ENCODE measurements around the gene IKZF2. TPM values are rescaled to one million over a fixed set of nuclear protein-coding genes. Genes with fewer than 3 reads are reported as not detected.

IKZF2 gene
- total and polyA plus RNA-seq, 2 of the 4 experiments (the other 2 are of a cell fraction), result 2.1 to 25.5 TPM

DNA sequence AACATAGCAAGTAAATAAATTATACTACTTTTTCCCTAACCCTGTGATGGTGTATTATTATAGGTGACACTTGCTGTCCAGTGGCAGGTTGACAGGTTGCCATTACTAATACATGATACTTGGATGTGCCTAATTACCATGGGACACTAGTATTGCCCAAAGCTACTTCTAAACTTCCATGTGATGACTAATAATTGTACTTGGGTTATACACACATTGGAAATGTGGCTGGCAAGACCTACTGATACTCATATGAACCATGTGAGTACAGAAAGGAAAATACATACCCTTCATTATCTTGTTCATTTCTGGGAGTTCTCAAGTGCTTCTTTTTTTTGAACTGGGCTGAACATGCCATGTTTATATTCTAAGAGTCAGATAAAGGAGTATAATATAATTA, 156.4 kb downstream of the IKZF2 start:
- DNase-seq (peak; percentile 40), ATAC-seq (ENCODE audit: low read depth) (no peak)
- intact Hi-C loops (cut with micrococcal nuclease) (no loop called here), dilution Hi-C loops (cut with HindIII; ENCODE audit: low sequenced_read_pairs, unreplicated experiment) (no loop called here), in situ Hi-C loops (cut with MboI; ENCODE audit: low sequenced_read_pairs) (no loop called here)
- Histone ChIP-seq H4K91ac (ENCODE audit: insufficient read depth, low read depth, low read length) (no peak overlapping the region), H3K23ac (ENCODE audit: low read depth, low read length) (no peak overlapping the region), H2BK5ac (ENCODE audit: low read depth, low read length, poor library complexity, severe bottlenecking) (no peak overlapping the region), H3K9me1 (ENCODE audit: insufficient read depth, low read length) (no peaks in the 10 kb centered on the region), H2BK15ac (ENCODE audit: low read depth, low read length) (no peak overlapping the region), H3K4me2 (ENCODE audit: low read depth, low read length) (no peak overlapping the region), H2BK120ac (ENCODE audit: low read depth, low read length) (no peak overlapping the region), H4K20me1 (ENCODE audit: insufficient read depth, low read length) (no peaks in the 10 kb centered on the region), H3K4me3 (ENCODE audit: insufficient read depth, low read depth, low read length) (no peak overlapping the region), H3K9me3 (ENCODE audit: control insufficient read depth, insufficient read depth, low read length) (no peaks in the 10 kb centered on the region), H2AK5ac (ENCODE audit: low read depth, low read length) (no peak overlapping the region), H3K27me3 (ENCODE audit: control insufficient read depth, insufficient read depth, low read length) (no peaks in the 10 kb centered on the region), H3K36me3 (ENCODE audit: control insufficient read depth, insufficient read depth, low read length) (no peaks in the 10 kb centered on the region), H2AFZ (replicated peaks; ENCODE audit: low read length, poor library complexity) (no peak overlapping the region), H3K9ac (ENCODE audit: low read depth, low read length) (no peak overlapping the region), H3K14ac (replicated peaks; ENCODE audit: low read depth, low read length) (no peak overlapping the region), H3K56ac (ENCODE audit: extremely low read depth, insufficient read depth, low read length) (no peak overlapping the region), H3K27ac (ENCODE audit: insufficient read depth, low read length) (no peak overlapping the region), H3K4me1 (ENCODE audit: control insufficient read depth, insufficient read depth, low read length) (no peaks in the 10 kb centered on the region), H4K8ac (ENCODE audit: low read depth in 2 of 2, low read length in 2 of 2) (no peak overlapping the region), H3K18ac (ENCODE audit: low read depth, low read length) (no peak overlapping the region), H2BK20ac (ENCODE audit: low read depth, low read length) (no peak overlapping the region), H3K79me1 (ENCODE audit: low read depth in 1 of 2, low read length in 2 of 2) (no peaks in the 10 kb centered on the region), H3K4ac (ENCODE audit: low read depth, low read length) (no peak overlapping the region), H4K5ac (ENCODE audit: low read depth, low read length) (no peak overlapping the region), H2AK9ac (replicated peaks; ENCODE audit: low read depth, low read length, poor library complexity) (no peak overlapping the region)
- CTCF ChIA-PET, result interaction anchor here (0.9 kb wide), 1 partner anchor 26 kb away, joined by 3 read pairs; no protein-coding TSS in a partner anchor
- TF ChIP-seq POLR2A (IDR thresholded peaks at IDR 0.05; ENCODE audit: low read depth, low read length) (no peak), CTCF (conservative IDR thresholded peaks at IDR 0.05; ENCODE audit: low read depth, low read length) (no peak), MAZ (IDR thresholded peaks at IDR 0.05; ENCODE audit: borderline replicate concordance, low read depth, low read length) (no peak)
- no TSS peak for BruUV-seq (replicated peaks)
- POLR2A ChIA-PET (ENCODE audit: unreplicated experiment), result no interaction called here

Data from IMR-90 (cell line).